ENCODE results near the gene TSPAN15.

The TSPAN15 gene

GRCh38 chr10:69537449-69537848 lies 86.2 kb downstream of the TSPAN15 start:
- 0 out of 2 replicates have a peak, but pooled peaks cover 3% of the 10 kb centered on the region for H3K9me3 ChIP-seq
- H3K36me3 ChIP-seq (replicated peaks): no peaks in the 10 kb centered on the region
- no peak overlapping the region for H3K4me3 ChIP-seq
- no peaks in the 10 kb centered on the region for H3K4me1 ChIP-seq
- DNase-seq (ENCODE audit: low spot score in 2 of 2): no peak
- H3K27me3 ChIP-seq (ENCODE audit: low read depth): no peaks in the 10 kb centered on the region
- in situ Hi-C loops (cut with MboI; ENCODE audit: low sequenced_read_pairs): no loop called here

GRCh38 chr10:69538461-69538860 lies 87.2 kb downstream of the TSPAN15 start:
- in situ Hi-C loops (cut with MboI; ENCODE audit: low sequenced_read_pairs): no loop called here

GRCh38 chr10:69541463-69541862 lies 90.2 kb downstream of the TSPAN15 start:
- Histone ChIP-seq H3K36me3 (replicated peaks) (no peaks in the 10 kb centered on the region), H3K4me1 (no peaks in the 10 kb centered on the region), H3K27me3 (ENCODE audit: low read depth) (no peaks in the 10 kb centered on the region), H3K4me3 (no peak overlapping the region), H3K9me3 (0 out of 2 replicates have a peak, but pooled peaks cover 3% of the 10 kb centered on the region)
- in situ Hi-C loops (cut with MboI; ENCODE audit: low sequenced_read_pairs): no loop called here
- no peak for DNase-seq (ENCODE audit: low spot score in 2 of 2)

More at GRCh38 chr10:69538461-69538860, 87.2 kb downstream of the TSPAN15 start:
- Histone ChIP-seq H3K9me3 (0 out of 2 replicates have a peak, but pooled peaks cover 3% of the 10 kb centered on the region), H3K36me3 (replicated peaks) (no peaks in the 10 kb centered on the region), H3K4me1 (no peaks in the 10 kb centered on the region), H3K27me3 (ENCODE audit: low read depth) (no peaks in the 10 kb centered on the region), H3K4me3 (no peak overlapping the region)
- DNase-seq (ENCODE audit: low spot score in 2 of 2): no peak

GRCh38 chr10:69549959-69550358 lies 98.7 kb downstream of the TSPAN15 start:
- H3K4me3 ChIP-seq: no peak overlapping the region
- in situ Hi-C loops (cut with MboI; ENCODE audit: low sequenced_read_pairs): no loop called here

GRCh38 chr10:69552268-69552667 lies 101.0 kb downstream of the TSPAN15 start:
- in situ Hi-C loops (cut with MboI; ENCODE audit: low sequenced_read_pairs): no loop called here
- peaks cover 7% of the 10 kb centered on the region; the same call in 1 of the 2 replicates for H3K9me3 ChIP-seq
- no peaks in the 10 kb centered on the region for H3K36me3 ChIP-seq (replicated peaks)
- H3K27me3 ChIP-seq (ENCODE audit: low read depth): no peaks in the 10 kb centered on the region
- H3K4me1 ChIP-seq: no peaks in the 10 kb centered on the region
- no peak overlapping the region for H3K4me3 ChIP-seq
- no peak for DNase-seq (ENCODE audit: low spot score in 2 of 2)

More at GRCh38 chr10:69549959-69550358, 98.7 kb downstream of the TSPAN15 start:
- DNase-seq (ENCODE audit: low spot score in 2 of 2): no peak
- no peaks in the 10 kb centered on the region for H3K36me3 ChIP-seq (replicated peaks)
- H3K27me3 ChIP-seq (ENCODE audit: low read depth): no peaks in the 10 kb centered on the region
- no peaks in the 10 kb centered on the region for H3K4me1 ChIP-seq
- peaks cover 7% of the 10 kb centered on the region; the same call in 1 of the 2 replicates for H3K9me3 ChIP-seq

GRCh38 chr10:69553328-69553727 lies 102.1 kb downstream of the TSPAN15 start:
- Histone ChIP-seq H3K9me3 (peaks cover 7% of the 10 kb centered on the region; the same call in 1 of the 2 replicates), H3K36me3 (replicated peaks) (no peaks in the 10 kb centered on the region), H3K27me3 (ENCODE audit: low read depth) (no peaks in the 10 kb centered on the region), H3K4me1 (no peaks in the 10 kb centered on the region), H3K4me3 (no peak overlapping the region)
- in situ Hi-C loops (cut with MboI; ENCODE audit: low sequenced_read_pairs): no loop called here
- DNase-seq (ENCODE audit: low spot score in 2 of 2): no peak

- DNase-seq (ENCODE audit: low spot score in 2 of 2): no peak
- peaks cover 4% of the 10 kb centered on the region; the same call in 1 of the 2 replicates for H3K9me3 ChIP-seq
- no peaks in the 10 kb centered on the region for H3K36me3 ChIP-seq (replicated peaks)
- H3K4me3 ChIP-seq: no peak overlapping the region
- in situ Hi-C loops (cut with MboI; ENCODE audit: low sequenced_read_pairs): no loop called here
- no peaks in the 10 kb centered on the region for H3K4me1 ChIP-seq
- no peaks in the 10 kb centered on the region for H3K27me3 ChIP-seq (ENCODE audit: low read depth)
Measured at GRCh38 chr10:69554611-69555010, 103.3 kb downstream of the TSPAN15 start.
